GM23338 (cell line): ENCODE results near the gene TECPR2.

Experiments used
- POLR2AphosphoS5 ChIP-seq: IDR thresholded peaks from 2 replicates; pipeline ENCODE4 v1.6.1; 2016; ENCODE audit warnings: antibody characterized with exemption, low read depth
- TF ChIP-seq, protein P1 (sequence below), 2 experiments: fragments of 200-600 bp in 1 of 2; sonication (generic) in 1 of 2; conservative IDR thresholded peaks; 2 replicates each; pipeline versions ENCODE4 v1.5.1 to v1.6.1; 2016 to 2017; ENCODE audit warnings: antibody characterized with exemption in 2 of 2, low read depth in 2 of 2, mild to moderate bottlenecking in 2 of 2, moderate library complexity in 1 of 2

DNA sequence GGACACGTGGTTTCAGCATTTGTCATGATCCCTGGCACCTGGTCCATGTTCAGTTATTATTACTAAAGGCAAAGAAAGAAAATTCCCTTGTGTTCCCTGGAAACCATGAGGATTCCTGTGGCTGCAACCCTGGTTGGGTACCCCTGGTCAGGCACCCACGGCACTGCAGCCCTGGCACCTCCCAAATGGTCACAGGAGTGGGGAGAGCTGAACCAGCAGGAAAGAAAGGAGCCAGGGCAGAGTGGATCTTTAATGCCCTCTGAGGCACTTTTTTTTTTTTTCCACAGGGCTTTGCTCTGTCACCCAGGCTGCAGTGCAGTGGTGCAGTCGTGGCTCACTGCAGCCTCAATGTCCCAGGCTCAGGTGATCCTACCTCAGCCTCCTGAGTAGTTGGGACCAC, 17.5 kb upstream of the TECPR2 start:
- TF ChIP-seq, protein P1, sequence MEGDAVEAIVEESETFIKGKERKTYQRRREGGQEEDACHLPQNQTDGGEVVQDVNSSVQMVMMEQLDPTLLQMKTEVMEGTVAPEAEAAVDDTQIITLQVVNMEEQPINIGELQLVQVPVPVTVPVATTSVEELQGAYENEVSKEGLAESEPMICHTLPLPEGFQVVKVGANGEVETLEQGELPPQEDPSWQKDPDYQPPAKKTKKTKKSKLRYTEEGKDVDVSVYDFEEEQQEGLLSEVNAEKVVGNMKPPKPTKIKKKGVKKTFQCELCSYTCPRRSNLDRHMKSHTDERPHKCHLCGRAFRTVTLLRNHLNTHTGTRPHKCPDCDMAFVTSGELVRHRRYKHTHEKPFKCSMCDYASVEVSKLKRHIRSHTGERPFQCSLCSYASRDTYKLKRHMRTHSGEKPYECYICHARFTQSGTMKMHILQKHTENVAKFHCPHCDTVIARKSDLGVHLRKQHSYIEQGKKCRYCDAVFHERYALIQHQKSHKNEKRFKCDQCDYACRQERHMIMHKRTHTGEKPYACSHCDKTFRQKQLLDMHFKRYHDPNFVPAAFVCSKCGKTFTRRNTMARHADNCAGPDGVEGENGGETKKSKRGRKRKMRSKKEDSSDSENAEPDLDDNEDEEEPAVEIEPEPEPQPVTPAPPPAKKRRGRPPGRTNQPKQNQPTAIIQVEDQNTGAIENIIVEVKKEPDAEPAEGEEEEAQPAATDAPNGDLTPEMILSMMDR (conservative IDR thresholded peaks at IDR 0.05; ENCODE audit: low read depth in 2 of 2), result no peak
- TF ChIP-seq POLR2AphosphoS5, result no peak
